HepG2 (cell line): ENCODE data around the gene TTYH1. TPM values are rescaled to one million over a fixed set of nuclear protein-coding genes. Genes with fewer than 3 reads are reported as not detected.

Experiments used
- AGO1 ChIP-seq: fragments of 200-400 bp; formaldehyde crosslinking; IDR thresholded peaks from 2 replicates; pipeline ENCODE4 v1.6.1; 2017; ENCODE audit warnings: mild to moderate bottlenecking, low read depth, low read length, moderate library complexity; ENCODE audit not compliant: poor library complexity, severe bottlenecking
- CBX1 ChIP-seq: IDR thresholded peaks from one replicate; pipeline ENCODE4 v1.6.1; 2016; ENCODE audit warnings: antibody characterized with exemption, low read depth
- CHD4 ChIP-seq: fragments of 200-600 bp; sonication (generic); IDR thresholded peaks from 2 replicates; pipeline ENCODE4 v1.7.0; 2017; ENCODE audit warnings: mild to moderate bottlenecking, low read length, borderline replicate concordance
- CREB1 ChIP-seq, 2 experiments: fragments of 450-650 bp in 1 of 2; IDR thresholded peaks; 2 replicates each; pipeline ENCODE4 v1.6.1; 2016 to 2017; ENCODE audit warnings: control low read depth in 1 of 2, mild to moderate bottlenecking in 1 of 2, missing compliant biosample characterization in 1 of 2, missing genetic modification characterization in 1 of 2
- CREB3 ChIP-seq: sonication (generic); formaldehyde crosslinking; IDR thresholded peaks from 2 replicates; pipeline ENCODE4 v1.5.0; 2020; ENCODE audit warnings: missing genetic modification reagents
- EP300 ChIP-seq, 3 experiments: sonication (generic) in 1 of 3; formaldehyde crosslinking in 1 of 3; IDR thresholded peaks; 2 replicates each; pipeline versions ENCODE4 v1.5.1 to v1.6.1; 2011 to 2020; ENCODE audit warnings: low read depth in 2 of 3, low read length in 2 of 3, borderline replicate concordance in 1 of 3, improper control_type of control experiment in 1 of 3, mild to moderate bottlenecking in 1 of 3, missing genetic modification reagents in 1 of 3, moderate library complexity in 1 of 3
- GABPB1 ChIP-seq: IDR thresholded peaks from 2 replicates; pipeline ENCODE4 v1.6.1; 2016; ENCODE audit warnings: mild to moderate bottlenecking, missing genetic modification reagents, moderate library complexity, missing compliant biosample characterization
- MAFF ChIP-seq: IDR thresholded peaks from 2 replicates; pipeline ENCODE4 v1.6.1; 2011; ENCODE audit warnings: low read depth, low read length, improper control_type of control experiment
- MED1 ChIP-seq: sonication (generic); formaldehyde crosslinking; IDR thresholded peaks from 2 replicates; pipeline ENCODE4 v1.4.0; 2020; ENCODE audit warnings: missing genetic modification reagents
- MEF2D ChIP-seq: sonication (generic); formaldehyde crosslinking; IDR thresholded peaks from 2 replicates; pipeline ENCODE4 v1.5.1; 2020; ENCODE audit warnings: mild to moderate bottlenecking, missing genetic modification reagents
- NR2F2 ChIP-seq: IDR thresholded peaks from 2 replicates; pipeline ENCODE4 v1.6.1; 2012; ENCODE audit warnings: low read depth, inconsistent platforms, borderline replicate concordance
- NRL ChIP-seq: sonication (generic); formaldehyde crosslinking; IDR thresholded peaks from 2 replicates; pipeline ENCODE4 v1.5.0; 2020; ENCODE audit warnings: missing genetic modification reagents, mild to moderate bottlenecking, moderate library complexity, borderline replicate concordance
- SNRNP70 ChIP-seq: fragments of 200-400 bp; formaldehyde crosslinking; IDR thresholded peaks from 2 replicates; pipeline ENCODE4 v1.6.1; 2017; ENCODE audit warnings: mild to moderate bottlenecking, low read depth, low read length, moderate library complexity
- TERF1 ChIP-seq: sonication (generic); formaldehyde crosslinking; IDR thresholded peaks from 2 replicates; pipeline ENCODE4 v1.8.0; 2022; ENCODE audit warnings: mild to moderate bottlenecking, missing genetic modification reagents, moderate library complexity
- TRIM22 ChIP-seq: fragments of 450-650 bp; IDR thresholded peaks from 2 replicates; pipeline ENCODE4 v1.6.1; 2017
- USF2 ChIP-seq, 2 experiments: sonication (generic) in 1 of 2; formaldehyde crosslinking in 1 of 2; IDR thresholded peaks; 2 replicates each; pipeline versions ENCODE4 v1.5.1 to v1.6.1; 2011 to 2020; ENCODE audit warnings: borderline replicate concordance in 1 of 2, low read depth in 1 of 2, low read length in 1 of 2, mild to moderate bottlenecking in 1 of 2, missing genetic modification reagents in 1 of 2, moderate library complexity in 1 of 2
- ZNF10 ChIP-seq: sonication (generic); formaldehyde crosslinking; IDR thresholded peaks from 2 replicates; pipeline ENCODE4 v1.4.0; 2020; ENCODE audit warnings: mild to moderate bottlenecking, low read depth, missing genetic modification reagents, borderline replicate concordance
- ZNF296 ChIP-seq: sonication (generic); formaldehyde crosslinking; conservative IDR thresholded peaks from 2 replicates; pipeline ENCODE4 v1.5.0; 2020; ENCODE audit warnings: mild to moderate bottlenecking, missing genetic modification reagents
- ZNF513 ChIP-seq: sonication (generic); formaldehyde crosslinking; conservative IDR thresholded peaks from 2 replicates; pipeline ENCODE4 v1.5.0; 2020; ENCODE audit warnings: missing genetic modification reagents
- ZNF563 ChIP-seq: sonication (generic); formaldehyde crosslinking; IDR thresholded peaks from 2 replicates; pipeline ENCODE4 v1.8.0; 2022; ENCODE audit warnings: mild to moderate bottlenecking, moderate library complexity, missing genetic modification reagents
- ZSCAN12 ChIP-seq: sonication (generic); formaldehyde crosslinking; IDR thresholded peaks from 2 replicates; pipeline ENCODE4 v1.9.0; 2021; ENCODE audit warnings: mild to moderate bottlenecking, missing genetic modification reagents
- polyA plus RNA-seq, 8 experiments: library from polyadenylated mRNA; depleted of rRNA in 3 of 8; stranded (reverse) in 7 of 8; unstranded in 1 of 8; fragments of >200 nt; fragmentation: Illumina TruSeq in 4 of 8; extraction: Trizol in 4 of 8; gene quantifications; 2 replicates each; pipeline versions ENCODE4 v1.2.1 to v1.2.3, GENCODE V29; 2011 to 2016; ENCODE audit warnings: low read depth in 4 of 8, missing spikeins in 1 of 8, mixed read lengths in 1 of 8; ENCODE audit not compliant: insufficient read depth in 1 of 8
- total RNA-seq, 5 experiments: library from RNA; depleted of rRNA; stranded (reverse); fragments of >200 nt; fragmentation: Illumina TruSeq; extraction: Trizol; gene quantifications; 2 replicates each; pipeline ENCODE4 v1.2.3, GENCODE V29; 2016; ENCODE audit warnings: low read depth in 1 of 5

Gene TTYH1
- total and polyA plus RNA-seq, 2 of the 13 experiments (the other 11 are each of a cell fraction or from before 2014, with no cell fraction given): 6.9 to 19.9 TPM

- no peak for TF ChIP-seq TERF1
- no peak for TF ChIP-seq TRIM22
- TF ChIP-seq NR2F2: no peak
- no peak for TF ChIP-seq CREB3
- TF ChIP-seq ZNF513 (CRISPR knock-in tag): no peak
- TF ChIP-seq ZSCAN12: no peak; the same call in 1 of the 2 replicates
- no peak for TF ChIP-seq MAFF
- TF ChIP-seq CREB1 (IDR thresholded peaks at IDR 0.05): peak; percentile 73
- TF ChIP-seq CREB1 (CRISPR knock-in tag; IDR thresholded peaks at IDR 0.05): peak; percentile 91
- TF ChIP-seq ZNF10 (CRISPR knock-in tag): no peak
- TF ChIP-seq MEF2D (CRISPR knock-in tag): peak; percentile 62
- no peak for TF ChIP-seq CHD4
- peak; percentile 83 for TF ChIP-seq GABPB1 (CRISPR knock-in tag)
- no peak for TF ChIP-seq USF2 (IDR thresholded peaks at IDR 0.05; ENCODE audit: low read depth, low read length)
- TF ChIP-seq USF2 (CRISPR knock-in tag; IDR thresholded peaks at IDR 0.05; ENCODE audit: borderline replicate concordance): no peak
- no peak for TF ChIP-seq CBX1
- TF ChIP-seq NRL (CRISPR knock-in tag): no peak
- no peak for TF ChIP-seq SNRNP70
- TF ChIP-seq ZNF563 (CRISPR knock-in tag): no peak
- TF ChIP-seq ZNF296 (CRISPR knock-in tag): no peak
- no peak for TF ChIP-seq AGO1
- no peak for TF ChIP-seq EP300 (IDR thresholded peaks at IDR 0.05; ENCODE audit: low read depth in 2 of 2, low read length in 2 of 2)
- TF ChIP-seq EP300 (CRISPR knock-in tag; IDR thresholded peaks at IDR 0.05; ENCODE audit: borderline replicate concordance): no peak
- peak; percentile 66 for TF ChIP-seq MED1 (CRISPR knock-in tag)
Measured at GRCh38 chr19:54464630-54465425, 49.6 kb downstream of the TTYH1 start (continued).
